Right lobe of liver (tissue), 4 donors: ENCODE results near the gene LIM2.

ENCODE experiments used
- POLR2A ChIP-seq: fragments of 450-650 bp; IDR thresholded peaks from one replicate; pipeline ENCODE4 v1.6.1; 2017; ENCODE audit warnings: antibody characterized with exemption, mild to moderate bottlenecking
- TF ChIP-seq, protein P1 (sequence below), 4 donors: fragments of 200-600 bp in 3 of 4; fragments of 450-650 bp in 1 of 4; IDR thresholded peaks; one replicate each; pipeline versions ENCODE4 v1.5.1 to v1.8.0; 2016 to 2022; ENCODE audit warnings: antibody characterized with exemption in 4 of 4, mild to moderate bottlenecking in 2 of 4
- donor health status: DM: no; HTN: no; CAD: no.
- donor health status: DM: no; HTN: no; CAD: no.
- donor health status: DM: no; HTN: yes; CAD: no.

DNA sequence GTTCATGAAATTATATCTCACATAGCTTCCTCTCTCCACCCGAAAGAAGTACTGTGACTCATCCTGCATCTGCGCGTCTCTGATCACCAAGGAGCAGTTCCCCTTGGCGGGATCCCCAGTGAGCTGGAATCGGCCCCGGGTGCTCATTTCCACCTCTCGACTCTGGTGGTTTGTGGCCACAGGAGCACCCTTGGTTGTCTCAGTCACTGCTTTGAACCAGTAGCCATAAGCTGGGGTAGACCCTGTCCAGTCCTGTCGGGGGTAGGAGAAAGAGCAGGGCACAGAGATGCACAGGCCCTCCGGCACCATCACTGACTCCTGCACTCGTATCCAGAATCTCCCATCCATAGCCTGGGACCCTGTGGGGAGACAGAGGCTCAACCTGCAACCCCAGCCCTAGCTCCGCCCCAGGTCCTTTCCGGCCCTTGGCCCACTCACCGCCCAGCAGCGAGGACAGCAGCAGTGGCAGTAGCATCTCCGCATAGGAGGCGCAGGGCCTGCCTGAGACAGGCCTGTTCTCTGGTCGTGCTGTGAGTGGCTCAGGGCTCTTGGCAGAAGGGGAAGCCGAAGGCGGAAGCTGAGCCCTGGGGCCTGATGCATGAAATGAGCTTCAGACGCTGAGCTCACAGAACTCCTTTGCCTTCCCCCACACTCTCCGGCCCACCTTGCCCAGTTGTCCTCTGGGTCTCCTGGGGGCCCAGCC, 29.5 kb upstream of the LIM2 start, which contains the start of gene SIGLEC10:
- TF ChIP-seq, protein P1, sequence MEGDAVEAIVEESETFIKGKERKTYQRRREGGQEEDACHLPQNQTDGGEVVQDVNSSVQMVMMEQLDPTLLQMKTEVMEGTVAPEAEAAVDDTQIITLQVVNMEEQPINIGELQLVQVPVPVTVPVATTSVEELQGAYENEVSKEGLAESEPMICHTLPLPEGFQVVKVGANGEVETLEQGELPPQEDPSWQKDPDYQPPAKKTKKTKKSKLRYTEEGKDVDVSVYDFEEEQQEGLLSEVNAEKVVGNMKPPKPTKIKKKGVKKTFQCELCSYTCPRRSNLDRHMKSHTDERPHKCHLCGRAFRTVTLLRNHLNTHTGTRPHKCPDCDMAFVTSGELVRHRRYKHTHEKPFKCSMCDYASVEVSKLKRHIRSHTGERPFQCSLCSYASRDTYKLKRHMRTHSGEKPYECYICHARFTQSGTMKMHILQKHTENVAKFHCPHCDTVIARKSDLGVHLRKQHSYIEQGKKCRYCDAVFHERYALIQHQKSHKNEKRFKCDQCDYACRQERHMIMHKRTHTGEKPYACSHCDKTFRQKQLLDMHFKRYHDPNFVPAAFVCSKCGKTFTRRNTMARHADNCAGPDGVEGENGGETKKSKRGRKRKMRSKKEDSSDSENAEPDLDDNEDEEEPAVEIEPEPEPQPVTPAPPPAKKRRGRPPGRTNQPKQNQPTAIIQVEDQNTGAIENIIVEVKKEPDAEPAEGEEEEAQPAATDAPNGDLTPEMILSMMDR (IDR thresholded peaks at IDR 0.05), result no peak
- no peak for TF ChIP-seq POLR2A
